ENCODE results near the gene CMTM4.
"Not testable (repeated sequence)": the region's sequence is repeated elsewhere in the genome, so short reads cannot be mapped to it uniquely, and the experiment has no call there.

CMTM4 gene

GRCh38 chr16:66670691-66671388 is 25.7 kb downstream of the CMTM4 start:
- TF ChIP-seq CTCF (IDR thresholded peaks at IDR 0.05; ENCODE audit: insufficient read depth, low read length, poor library complexity, severe bottlenecking), result no peak
- Histone ChIP-seq H3K4me3 (replicated peaks; ENCODE audit: low read depth, low read length) (no peak overlapping the region), H3K36me3 (ENCODE audit: control insufficient read depth, insufficient read depth, low read length) (no peaks in the 10 kb centered on the region), H3K27me3 (replicated peaks; ENCODE audit: control insufficient read depth, insufficient read depth, low read length) (no peaks in the 10 kb centered on the region; the same call in 1 of the 2 replicates)
- no peak for DNase-seq (ENCODE audit: extremely low read depth, insufficient read length)

- no peak overlapping the region for H3K4me3 ChIP-seq (replicated peaks; ENCODE audit: low read depth, low read length)
- no peak for DNase-seq (ENCODE audit: extremely low read depth, insufficient read length)
- H3K36me3 ChIP-seq (ENCODE audit: control insufficient read depth, insufficient read depth, low read length), result no peaks in the 10 kb centered on the region
- no peaks in the 10 kb centered on the region; the same call in 1 of the 2 replicates for H3K27me3 ChIP-seq (replicated peaks; ENCODE audit: control insufficient read depth, insufficient read depth, low read length)
- no peak for TF ChIP-seq CTCF (IDR thresholded peaks at IDR 0.05; ENCODE audit: insufficient read depth, low read length, poor library complexity, severe bottlenecking)
Measured at GRCh38 chr16:66668777-66669444, 27.6 kb downstream of the CMTM4 start.

GRCh38 chr16:66667944-66668343 is 28.6 kb downstream of the CMTM4 start:
- Histone ChIP-seq H3K4me3 (replicated peaks; ENCODE audit: low read depth, low read length) (no peak overlapping the region), H3K36me3 (ENCODE audit: control insufficient read depth, insufficient read depth, low read length) (no peaks in the 10 kb centered on the region), H3K27me3 (replicated peaks; ENCODE audit: control insufficient read depth, insufficient read depth, low read length) (no peaks in the 10 kb centered on the region; the same call in 1 of the 2 replicates)
- no peak for TF ChIP-seq CTCF (IDR thresholded peaks at IDR 0.05; ENCODE audit: insufficient read depth, low read length, poor library complexity, severe bottlenecking)
- no peak for DNase-seq (ENCODE audit: extremely low read depth, insufficient read length)

GRCh38 chr16:66662445-66663194 is 33.9 kb downstream of the CMTM4 start:
- no peak for DNase-seq (ENCODE audit: extremely low read depth, insufficient read length)
- peak; percentile 29 for TF ChIP-seq CTCF (IDR thresholded peaks at IDR 0.05; ENCODE audit: insufficient read depth, low read length, poor library complexity, severe bottlenecking)
- H3K36me3 ChIP-seq (ENCODE audit: control insufficient read depth, insufficient read depth, low read length), result no peaks in the 10 kb centered on the region
- no peak overlapping the region for H3K4me3 ChIP-seq (replicated peaks; ENCODE audit: low read depth, low read length)
- H3K27me3 ChIP-seq (replicated peaks; ENCODE audit: control insufficient read depth, insufficient read depth, low read length), result no peaks in the 10 kb centered on the region; the same call in 1 of the 2 replicates

GRCh38 chr16:66661671-66662346 is 34.7 kb downstream of the CMTM4 start:
- DNase-seq (ENCODE audit: extremely low read depth, insufficient read length); H3K4me3 ChIP-seq (replicated peaks; ENCODE audit: low read depth, low read length); H3K36me3 ChIP-seq (ENCODE audit: control insufficient read depth, insufficient read depth, low read length); H3K27me3 ChIP-seq (replicated peaks; ENCODE audit: control insufficient read depth, insufficient read depth, low read length): not testable (repeated sequence)

Data from GM06990 (cell line).